GM19372 (cell line): ENCODE results near the gene KLHL40.

Experiments used
- ATAC-seq: cut with Tn5 transposase; IDR thresholded peaks from one replicate; pipeline ENCODE4 v1.9.1; 2021; ENCODE audit warnings: mild to moderate bottlenecking, low read depth, moderate library complexity; ENCODE audit not compliant: unreplicated experiment

Gene KLHL40

DNA sequence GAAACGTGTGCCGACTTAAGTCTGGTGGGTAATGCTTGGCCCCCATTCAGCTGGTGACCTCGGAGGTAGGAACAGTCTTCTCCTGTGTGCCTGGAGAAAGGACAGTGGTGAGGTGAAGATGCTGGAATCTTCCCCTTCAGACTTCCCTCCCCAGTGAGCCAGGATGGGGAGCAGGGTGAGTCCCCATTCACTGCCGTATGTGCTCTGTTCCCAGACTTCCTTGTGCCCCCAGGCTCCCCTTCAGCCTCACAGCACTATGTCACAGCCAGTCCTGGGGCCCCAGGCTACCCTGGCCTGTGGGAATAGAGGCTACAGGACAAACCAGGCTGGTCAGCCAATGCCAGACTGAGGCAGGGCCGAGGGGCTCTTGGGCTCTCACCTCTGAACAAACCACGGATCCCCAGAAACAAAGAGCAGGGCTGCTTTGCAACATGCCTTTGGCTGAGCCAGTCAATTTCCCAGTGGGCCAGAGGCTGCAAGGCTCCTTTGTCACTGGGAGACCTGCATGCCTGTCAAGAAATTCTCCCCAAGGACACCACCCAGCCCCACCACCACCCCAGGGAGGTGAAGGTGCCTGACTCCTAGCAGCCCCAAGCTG, 49.0 kb downstream of the KLHL40 start:
- no peak for ATAC-seq

DNA sequence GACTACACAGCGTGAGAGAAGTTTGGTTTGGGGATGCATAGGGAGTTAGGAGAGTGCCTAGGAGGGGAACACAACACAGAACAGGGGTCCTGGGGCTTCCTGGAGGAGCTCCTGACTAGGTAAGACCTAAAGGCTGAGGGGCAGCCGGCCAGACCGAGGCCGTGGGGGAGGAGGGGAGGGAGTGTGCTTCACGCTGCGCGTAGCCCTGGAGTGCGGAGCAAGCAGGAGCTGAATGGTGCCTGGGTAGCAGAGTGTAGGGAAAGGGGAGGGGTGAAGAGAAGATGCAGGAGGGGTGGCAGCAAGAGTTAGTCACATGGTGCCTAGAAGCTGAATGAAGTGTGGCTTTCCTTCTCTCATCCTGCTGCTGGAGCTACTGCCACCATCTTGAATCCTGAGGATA, 49.7 kb downstream of the KLHL40 start:
- no peak for ATAC-seq

DNA sequence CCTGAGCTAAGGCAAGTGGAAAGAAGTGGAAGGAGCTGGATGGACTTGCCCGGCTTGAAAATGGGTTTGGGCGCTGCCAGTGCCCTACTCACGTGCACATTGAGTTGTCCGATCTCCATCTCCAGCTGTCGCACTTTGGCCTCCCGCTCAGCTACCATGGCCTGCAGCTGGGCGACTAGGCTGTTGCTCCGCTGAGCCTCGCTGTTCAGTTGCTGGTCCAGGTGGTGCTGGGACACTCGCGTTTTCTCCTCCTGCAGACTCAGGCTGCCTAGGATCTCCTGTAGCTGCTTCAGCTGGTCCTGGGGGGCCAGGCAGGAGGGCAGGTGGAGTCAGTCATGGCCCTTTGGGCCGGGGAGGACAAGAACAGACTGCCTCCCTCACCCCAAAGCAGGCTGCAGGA, 50.3 kb downstream of the KLHL40 start:
- no peak for ATAC-seq

DNA sequence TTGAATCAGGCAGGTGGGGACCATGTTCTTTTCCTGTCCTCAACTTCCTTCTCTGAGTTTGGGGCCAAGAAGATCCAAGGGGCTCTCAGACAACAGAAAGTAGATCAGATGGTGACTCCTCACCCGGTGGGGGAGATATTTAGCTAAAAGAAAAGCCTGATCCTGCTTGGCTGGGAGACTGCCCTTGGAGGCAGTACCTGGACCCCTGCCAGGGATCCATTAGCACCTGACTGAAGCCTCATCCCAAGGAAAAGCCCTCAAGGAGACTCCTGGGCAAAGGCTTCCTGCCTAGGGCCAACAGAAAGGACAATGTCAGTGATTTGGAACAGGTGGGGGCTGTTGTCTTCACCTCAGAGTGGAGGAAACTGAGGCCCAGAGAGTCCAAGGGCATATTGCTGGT, 50.7 kb downstream of the KLHL40 start:
- ATAC-seq, result no peak

DNA sequence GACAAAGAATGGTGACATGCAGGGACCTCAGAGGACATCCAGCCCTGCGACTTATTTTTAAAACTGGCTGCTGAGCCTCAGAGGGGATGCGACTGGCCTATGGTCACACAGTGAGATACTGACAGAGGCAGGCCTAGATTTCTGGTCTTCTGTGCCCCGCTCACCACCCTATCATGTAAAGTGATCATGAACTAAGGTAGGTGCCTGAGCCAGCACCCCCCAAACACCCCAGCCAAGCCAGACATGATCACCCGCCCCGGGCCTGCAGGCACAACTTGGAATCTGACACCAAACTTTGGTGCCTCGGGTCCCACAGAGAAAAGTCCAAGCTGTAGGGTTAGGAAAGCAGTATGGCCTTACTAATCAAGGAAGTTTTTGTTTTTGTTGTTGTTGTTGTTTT, 51.2 kb downstream of the KLHL40 start:
- no peak for ATAC-seq

DNA sequence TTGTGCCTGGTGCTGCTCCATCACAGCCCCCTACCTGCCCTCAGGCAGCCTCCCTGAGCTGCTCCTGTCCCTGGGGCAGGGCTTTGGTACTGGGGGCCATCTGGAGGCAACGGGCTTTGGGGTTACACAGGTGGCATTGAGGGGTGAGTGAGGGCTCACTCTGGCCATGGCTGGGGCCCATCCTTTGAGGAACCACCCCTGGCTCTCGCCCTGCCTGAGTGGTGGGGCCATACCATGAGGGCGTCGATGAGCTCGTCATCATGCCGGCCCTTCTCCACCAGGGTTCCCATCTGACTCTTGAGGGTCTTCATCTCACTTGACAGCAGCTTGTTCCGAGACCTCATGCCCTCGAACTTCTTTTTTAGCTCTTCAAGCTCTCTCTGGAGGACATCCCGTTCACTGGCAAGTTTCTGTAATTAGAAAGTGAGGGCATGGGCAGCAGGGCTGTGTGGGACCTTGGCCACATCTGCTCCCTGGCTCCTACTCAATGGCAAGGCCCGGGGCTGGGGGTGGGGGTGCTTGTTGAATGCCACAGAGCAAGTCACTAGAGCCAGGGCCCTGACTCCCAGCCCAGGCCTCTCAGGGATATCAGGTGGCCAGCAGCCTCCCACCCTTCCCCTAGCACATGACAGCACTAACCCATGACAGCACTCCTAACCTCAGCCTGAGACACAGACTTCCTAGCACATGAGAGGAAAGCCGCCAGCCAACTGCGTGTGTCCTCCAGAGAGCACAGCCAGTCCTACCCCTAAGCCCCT, 54.2 kb downstream of the KLHL40 start:
- no peak for ATAC-seq

DNA sequence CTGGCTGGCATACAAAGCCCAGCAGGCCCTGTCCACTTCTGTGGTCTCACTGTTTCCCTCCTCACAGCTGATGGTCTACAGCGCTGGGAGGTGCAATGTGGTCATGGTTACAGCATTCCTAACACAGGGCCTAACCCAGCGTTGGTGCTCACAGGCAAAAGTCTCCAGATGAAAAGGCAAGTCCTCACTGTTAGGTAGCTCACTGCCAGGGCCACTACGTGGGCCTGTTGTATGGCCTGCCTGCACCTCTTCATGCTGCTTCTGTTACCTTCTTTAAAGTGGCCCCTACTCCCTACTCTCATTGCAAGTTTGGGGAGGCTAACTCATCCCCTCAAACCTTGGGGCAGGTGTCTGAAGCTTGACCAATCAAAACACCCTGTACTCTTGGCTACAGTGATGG, 56.5 kb downstream of the KLHL40 start:
- ATAC-seq, result no peak
